Measurements from ENCODE around the gene PDZD2.
A peak's percentile ranks its signal among the peaks of the same experiment; 100 is the strongest.
"Not testable (repeated sequence)": the region's sequence is repeated elsewhere in the genome, so short reads cannot be mapped to it uniquely, and the experiment has no call there.

The PDZD2 gene

GRCh38 chr5:32076699-32077695 is 438.1 kb downstream of the PDZD2 start:
- FAIRE-seq: no peak
- no peak for DNase-seq (ENCODE audit: insufficient read length, low spot score)
- TF ChIP-seq CTCF (IDR thresholded peaks at IDR 0.05; ENCODE audit: insufficient read depth, missing control alignments): peak; percentile 96

- not testable (repeated sequence) for FAIRE-seq; DNase-seq (ENCODE audit: insufficient read length, low spot score)
Measured at GRCh38 chr5:32078855-32079254, 439.9 kb downstream of the PDZD2 start.

GRCh38 chr5:32080565-32080964 is 441.6 kb downstream of the PDZD2 start:
- not testable (repeated sequence) for DNase-seq (ENCODE audit: insufficient read length, low spot score); FAIRE-seq

- FAIRE-seq: no peak
- DNase-seq (ENCODE audit: insufficient read length, low spot score): no peak
- TF ChIP-seq CTCF (IDR thresholded peaks at IDR 0.05; ENCODE audit: insufficient read depth, missing control alignments): no peak
Measured at GRCh38 chr5:32082701-32083100, 443.8 kb downstream of the PDZD2 start.

GRCh38 chr5:32083981-32084430 is 445.1 kb downstream of the PDZD2 start:
- no peak for TF ChIP-seq CTCF (IDR thresholded peaks at IDR 0.05; ENCODE audit: insufficient read depth, missing control alignments)
- no peak for FAIRE-seq
- no peak for DNase-seq (ENCODE audit: insufficient read length, low spot score)

- FAIRE-seq (no peak), DNase-seq (ENCODE audit: insufficient read length, low spot score) (no peak)
- no peak for TF ChIP-seq CTCF (IDR thresholded peaks at IDR 0.05; ENCODE audit: insufficient read depth, missing control alignments)
Measured at GRCh38 chr5:32087086-32088082, 448.5 kb downstream of the PDZD2 start.

- FAIRE-seq (no peak), DNase-seq (ENCODE audit: insufficient read length, low spot score) (no peak)
- TF ChIP-seq CTCF (IDR thresholded peaks at IDR 0.05; ENCODE audit: insufficient read depth, missing control alignments): no peak
Measured at GRCh38 chr5:32088214-32088613, 449.3 kb downstream of the PDZD2 start.

Measured in D721Med (cell line).